Pericardium fibroblast (primary cell): ENCODE results near the gene TSEN54. TPM values are rescaled to one million over a fixed set of nuclear protein-coding genes. Genes with fewer than 3 reads are reported as not detected.

Experiments used
- total RNA-seq: library from RNA; depleted of rRNA; stranded (reverse); fragments of >200 nt; gene quantifications from 2 replicates; pipeline ENCODE4 v1.2.3, GENCODE V29; 2015

TSEN54 gene
- total RNA-seq, result 21.1 and 28.2 TPM in 2 replicates

DNA sequence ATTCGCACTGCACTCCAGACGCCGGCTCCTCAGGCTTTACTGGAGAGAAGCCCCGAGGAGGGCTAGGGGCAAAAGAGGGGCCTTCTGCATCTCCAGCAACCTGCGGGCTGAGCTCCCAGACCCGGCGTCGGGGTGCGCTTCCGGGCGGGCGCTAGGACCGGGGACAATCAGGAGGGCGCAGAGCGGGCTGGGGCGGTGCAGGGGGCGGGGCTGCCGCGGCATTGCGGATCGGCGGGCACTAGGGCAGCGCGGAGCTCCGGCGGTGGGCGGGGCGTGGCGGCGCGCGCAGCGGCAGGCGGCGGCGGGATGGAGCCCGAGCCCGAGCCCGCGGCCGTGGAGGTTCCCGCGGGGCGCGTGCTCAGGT is at the start of gene TSEN54:
TSS of gene TSEN54 (plus strand) at position 274 of the 364 bp plus-strand sequence. CDS start at position 307, 33 bp downstream.

GRCh38 chr17:75515496-75516254 is 653 bp upstream of the TSEN54 start, which contains the start of gene CASKIN2:
Gene CASKIN2, minus strand, starts transcription at chr17:75515537. Its CDS starts 1,733 bp downstream, at chr17:75513804.

GRCh38 chr17:75524970-75525805 is 8.9 kb downstream of the TSEN54 start, which contains the start of gene LLGL2:
Gene LLGL2, plus strand, starts transcription at chr17:75525697. Its CDS starts 17,730 bp downstream, at chr17:75543427.

Other genes with a start within 250 kb of the TSEN54 start
- gene MIF4GD, start 245.3 kb upstream of the TSEN54 start, total RNA-seq, result 6.9 and 7.8 TPM in 2 replicates
- 5.0 and 6.4 TPM in 2 replicates for gene SLC25A19, start 227.1 kb upstream of the TSEN54 start, total RNA-seq
- gene GRB2, start 110.8 kb upstream of the TSEN54 start, total RNA-seq, result 44.3 and 71.6 TPM in 2 replicates
- gene TMEM94, start 59.9 kb upstream of the TSEN54 start, total RNA-seq, result 41.0 and 41.5 TPM in 2 replicates
- gene CASKIN2, start 991 bp upstream of the TSEN54 start, total RNA-seq, result 7.7 and 7.8 TPM in 2 replicates
- 0.09 and 1.5 TPM in 2 replicates for gene LLGL2, start 9.2 kb downstream of the TSEN54 start, total RNA-seq
- gene MYO15B, start 71.3 kb downstream of the TSEN54 start, total RNA-seq, result 3.2 and 4.8 TPM in 2 replicates
- gene SMIM5, start 116.9 kb downstream of the TSEN54 start, total RNA-seq, result not detected in 2 replicates
- gene RECQL5, start 150.6 kb downstream of the TSEN54 start, total RNA-seq, result 7.5 and 9.6 TPM in 2 replicates
- gene SAP30BP, start 150.8 kb downstream of the TSEN54 start, total RNA-seq, result 35.0 and 62.0 TPM in 2 replicates
- 0.17 and 1.4 TPM in 2 replicates for gene ITGB4, start 204.9 kb downstream of the TSEN54 start, total RNA-seq
- gene GALK1, start 248.7 kb downstream of the TSEN54 start, total RNA-seq, result 46.3 and 48.2 TPM in 2 replicates